ENCODE data around the gene ELOVL7. TPM values are rescaled to one million over a fixed set of nuclear protein-coding genes. Genes with fewer than 3 reads are reported as not detected.
A peak's percentile ranks its signal among the peaks of the same experiment; 100 is the strongest.

ELOVL7 gene
- total and polyA plus RNA-seq, 10 of the 15 experiments (the other 5 are each of a cell fraction or from before 2014, with no cell fraction given): 0.26 to 1.2 (median 0.92) TPM

GRCh38 chr5:60822285-60822556, 21.8 kb downstream of the ELOVL7 start (continued):
- TF ChIP-seq ZNF687 (IDR thresholded peaks at IDR 0.05) (no peak), CREM (IDR thresholded peaks at IDR 0.05; ENCODE audit: low read depth) (no peak), MLLT1 (IDR thresholded peaks at IDR 0.05) (no peak), NR2F1 (conservative IDR thresholded peaks at IDR 0.05) (peak; percentile 91), BRCA1 (IDR thresholded peaks at IDR 0.05; ENCODE audit: low read depth, low read length) (no peak), ZNF217 (IDR thresholded peaks at IDR 0.05) (peak; percentile 86; the same call in 1 of the 2 replicates), PAX5 (IDR thresholded peaks at IDR 0.05; ENCODE audit: borderline replicate concordance, low read depth, low read length) (0 out of 2 replicates have a peak, but pooled peaks have one; percentile 46), NFYB (IDR thresholded peaks at IDR 0.05; ENCODE audit: insufficient read depth, low read depth, low read length) (no peak), BCL11A (IDR thresholded peaks at IDR 0.05; ENCODE audit: low read depth, low read length) (0 out of 2 replicates have a peak, but pooled peaks have one; percentile 16), EGR1 (IDR thresholded peaks at IDR 0.05; ENCODE audit: borderline replicate concordance in 1 of 2, low read depth in 2 of 2, low read length in 2 of 2) (no peak), ZBED1 (IDR thresholded peaks at IDR 0.05; ENCODE audit: borderline replicate concordance) (no peak), NFXL1 (IDR thresholded peaks at IDR 0.05; ENCODE audit: borderline replicate concordance) (no peak), SIX5 (IDR thresholded peaks at IDR 0.05; ENCODE audit: low read depth, low read length, severe bottlenecking) (no peak), RUNX3 (IDR thresholded peaks at IDR 0.05; ENCODE audit: low read length) (peak; percentile 62), ZBTB33 (IDR thresholded peaks at IDR 0.05) (no peak), ZBTB11 (CRISPR knock-in tag; IDR thresholded peaks at IDR 0.05) (no peak), BHLHE40 (IDR thresholded peaks at IDR 0.05; ENCODE audit: borderline replicate concordance in 1 of 2, low read depth in 2 of 2, low read length in 1 of 2) (0 out of 4 replicates have a peak, but pooled peaks of 1 of the 2 experiments have one; percentile 13), JUND (IDR thresholded peaks at IDR 0.05; ENCODE audit: low read depth, low read length) (no peak), ZZZ3 (IDR thresholded peaks at IDR 0.05; ENCODE audit: control insufficient read depth, insufficient read length, low read depth) (no peak), SP1 (IDR thresholded peaks at IDR 0.05; ENCODE audit: low read depth, low read length) (no peak)
